ENCODE results near the gene ZNF24. TPM values are rescaled to one million over a fixed set of nuclear protein-coding genes. Genes with fewer than 3 reads are reported as not detected.
A peak's percentile ranks its signal among the peaks of the same experiment; 100 is the strongest.

The ZNF24 gene
- total RNA-seq, 1 experiment from 2014 or later: 56.9 TPM

- POLR2A ChIA-PET: interaction anchor here (1.1 to 1.8 kb wide), 3 partner anchors 10 to 104 kb away, joined by 3 to 8 read pairs (median 4); partner anchors contain the start of gene ZNF397
- H3K36me3 Mint-ChIP-seq: peaks cover 6% of the 10 kb centered on the region
- DNase-seq (ENCODE audit: low spot score) (no peak), ATAC-seq (no peak)
- H3K9me3 Mint-ChIP-seq: peaks cover 4% of the 10 kb centered on the region; the same call in 1 of the 2 replicates
- TF ChIP-seq GABPB1 (CRISPR knock-in tag; IDR thresholded peaks at IDR 0.05) (no peak), CREB1 (CRISPR knock-in tag; IDR thresholded peaks at IDR 0.05) (no peak), ZNF512 (CRISPR knock-in tag; IDR thresholded peaks at IDR 0.05; ENCODE audit: borderline replicate concordance) (no peak), ETV6 (CRISPR knock-in tag; IDR thresholded peaks at IDR 0.05) (no peak), AR (CRISPR knock-in tag; IDR thresholded peaks at IDR 0.05) (no peak), RORB (CRISPR knock-in tag; IDR thresholded peaks at IDR 0.05) (no peak), ZNF396 (CRISPR knock-in tag; IDR thresholded peaks at IDR 0.05; ENCODE audit: borderline replicate concordance) (no peak), HMGA2 (CRISPR knock-in tag; IDR thresholded peaks at IDR 0.05) (no peak), ZNF425 (CRISPR knock-in tag; conservative IDR thresholded peaks at IDR 0.05) (no peak), NR1H2 (CRISPR knock-in tag; IDR thresholded peaks at IDR 0.05) (no peak), ZNF232 (CRISPR knock-in tag; IDR thresholded peaks at IDR 0.05) (no peak), PRRX2 (CRISPR knock-in tag; IDR thresholded peaks at IDR 0.05) (no peak), ATF1 (CRISPR knock-in tag; IDR thresholded peaks at IDR 0.05) (no peak), E2F5 (CRISPR knock-in tag; IDR thresholded peaks at IDR 0.05) (no peak), FOXJ3 (CRISPR knock-in tag; IDR thresholded peaks at IDR 0.05; ENCODE audit: borderline replicate concordance) (no peak), GTF2I (CRISPR knock-in tag; conservative IDR thresholded peaks at IDR 0.05) (no peak), ZNF416 (CRISPR knock-in tag; IDR thresholded peaks at IDR 0.05) (no peak), SMAD4 (CRISPR knock-in tag; IDR thresholded peaks at IDR 0.05) (no peak), ZBTB21 (CRISPR knock-in tag; IDR thresholded peaks at IDR 0.05; ENCODE audit: borderline replicate concordance) (no peak), ERG (CRISPR knock-in tag; IDR thresholded peaks at IDR 0.05) (no peak)
- H3K27ac Mint-ChIP-seq: peak overlapping the region; percentile 82
- peaks cover 3% of the 10 kb centered on the region for H3K27me3 Mint-ChIP-seq (ENCODE audit: low read depth)
- H3K4me3 Mint-ChIP-seq: peak overlapping the region; percentile 98
- peaks cover 21% of the 10 kb centered on the region for H3K4me1 Mint-ChIP-seq
- CTCF ChIA-PET: interaction anchor here (0.9 to 2.9 kb wide), 4 partner anchors 10 to 105 kb away, joined by 3 to 23 read pairs (median 4); partner anchors contain the start of gene ZNF397
These were observed 678 bp upstream of the ZNF24 start for GRCh38 chr18:35344736-35345459.

Data from WTC11 (cell line).